ENCODE results near the gene ITGAV.

GRCh38 chr2:186675380-186675779 lies 85.5 kb downstream of the ITGAV start:
- TF ChIP-seq POLR2A (IDR thresholded peaks at IDR 0.05; ENCODE audit: low read depth, low read length) (no peak), POLR2AphosphoS5 (IDR thresholded peaks at IDR 0.05; ENCODE audit: low read depth, low read length) (no peak), TAF1 (IDR thresholded peaks at IDR 0.05; ENCODE audit: borderline replicate concordance, low read depth, low read length) (no peak)
